Left ventricle myocardium superior (tissue), 1 donor: ENCODE data around the gene CIB1. TPM values are rescaled to one million over a fixed set of nuclear protein-coding genes. Genes with fewer than 3 reads are reported as not detected.

Source experiments
- ATAC-seq: fragments of 200-7000 bp; cut with Tn5 transposase; one replicate; pipeline ENCODE4 v1.9.1; 2020; ENCODE audit warnings: mild to moderate bottlenecking, moderate library complexity
- DNase-seq: peaks from one replicate; pipeline ENCODE4 v3.0.0-alpha.2; 2020
- intact Hi-C: fragments of 100-400 bp; cut with micrococcal nuclease; formaldehyde crosslinking; loops from one replicate; pipeline ENCODE4 v1.11.0; 2022
- total RNA-seq: library from RNA; stranded (reverse); fragmentation: NEBNext Ultra II Directional; extraction: Animal tissue kit (Norgen Biotek cat#: 25700); gene quantifications from one replicate; pipeline ENCODE4 v1.2.1, GENCODE V29; 2021
- donor health status: DM: no; HTN: yes; CAD: no; lungs with severe emphysema.

CIB1 gene
- total RNA-seq, 1 donor from 2014 or later: 71.7 TPM

DNA sequence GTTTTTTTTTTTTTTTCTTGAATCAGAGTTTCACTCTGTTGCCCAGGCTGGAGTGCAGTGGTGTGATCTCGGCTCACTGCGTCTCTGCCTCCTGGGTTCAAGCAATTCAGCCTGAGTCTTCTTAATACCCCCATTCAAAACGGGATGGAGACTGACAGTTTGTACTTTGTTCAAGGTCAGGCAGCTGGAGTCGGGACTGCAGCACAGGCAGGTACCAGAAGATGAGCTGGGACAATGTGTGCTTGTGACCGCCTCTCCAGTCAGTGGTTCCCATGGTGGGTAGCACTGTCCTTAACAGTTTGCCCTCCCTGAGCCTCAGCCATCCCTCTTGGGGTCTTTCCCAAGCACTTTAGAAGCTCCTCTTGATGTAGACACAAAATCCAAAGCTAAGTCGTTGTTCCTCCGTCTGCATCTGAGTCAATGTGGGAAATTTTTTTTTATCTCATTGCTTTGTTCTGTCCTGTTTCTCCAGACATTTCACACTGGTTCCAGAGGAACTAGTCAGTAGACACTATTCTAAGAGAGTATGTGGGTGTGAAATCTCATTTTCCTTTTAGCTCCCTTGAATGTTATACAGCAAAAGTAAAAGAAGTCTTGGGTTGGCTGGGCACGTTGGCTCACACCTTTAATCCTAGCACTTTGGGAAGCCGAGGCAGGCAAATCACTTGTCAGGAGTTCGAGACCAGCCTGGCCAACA lies 10.3 kb upstream of the CIB1 start:
- intact Hi-C loops: no loop called here
- ATAC-seq: no peak
- no peak for DNase-seq

DNA sequence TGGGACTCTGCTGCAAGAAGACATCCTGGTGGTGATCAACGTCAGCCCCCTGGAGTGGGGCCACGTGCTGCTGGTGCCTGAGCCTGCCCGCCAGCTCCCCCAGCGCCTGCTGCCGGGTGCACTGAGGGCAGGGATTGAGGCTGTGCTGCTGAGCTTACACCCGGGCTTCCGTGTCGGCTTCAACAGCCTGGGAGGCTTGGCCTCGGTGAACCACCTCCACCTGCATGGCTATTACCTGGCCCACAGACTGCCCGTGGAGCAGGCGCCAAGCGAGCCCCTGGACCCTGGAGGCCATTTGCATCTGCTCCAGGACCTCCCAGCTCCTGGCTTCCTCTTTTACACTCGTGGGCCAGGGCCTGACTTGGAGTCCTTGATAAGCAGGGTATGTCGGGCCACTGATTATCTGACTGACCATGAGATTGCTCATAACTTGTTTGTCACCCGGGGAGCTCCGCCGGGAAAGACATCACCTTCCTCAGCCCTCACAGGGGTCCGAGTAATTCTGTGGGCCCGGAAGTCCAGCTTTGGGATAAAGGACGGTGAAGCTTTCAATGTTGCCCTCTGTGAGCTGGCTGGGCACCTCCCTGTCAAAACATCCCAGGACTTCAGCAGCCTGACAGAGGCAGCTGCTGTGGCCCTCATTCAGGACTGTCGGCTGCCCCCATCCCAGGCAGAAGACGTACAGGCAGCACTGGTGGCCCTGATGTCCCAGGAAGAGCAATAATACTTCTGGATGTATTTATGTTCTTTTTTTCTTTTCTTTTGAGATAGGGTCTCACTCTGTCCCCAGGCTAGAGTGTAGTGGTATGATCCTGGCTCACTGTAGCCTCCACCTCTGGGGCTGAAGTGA lies 7.8 kb upstream of the CIB1 start:
- ATAC-seq (peak; percentile 81), DNase-seq (peak; percentile 68)
- intact Hi-C loops: no loop called here

DNA sequence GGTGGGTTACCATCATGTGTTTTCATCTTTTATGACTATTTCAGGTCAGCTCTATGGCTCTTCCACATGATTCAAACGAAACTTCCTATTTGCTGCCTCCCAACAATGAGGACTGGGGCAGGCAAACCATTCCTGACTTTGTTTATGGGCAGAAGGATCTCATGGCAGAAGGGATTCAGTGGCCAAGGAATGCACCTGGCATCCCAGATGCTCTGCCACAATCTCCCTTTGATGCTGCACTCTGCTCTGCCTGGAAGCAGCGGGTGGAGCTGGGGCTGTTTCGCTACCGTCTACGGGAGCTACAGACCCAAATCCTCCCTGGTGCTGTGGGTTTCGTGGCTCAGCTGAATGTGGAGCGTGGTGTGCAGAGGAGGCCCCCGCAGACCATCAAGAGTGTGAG lies 7.1 kb upstream of the CIB1 start:
- intact Hi-C loops: no loop called here
- ATAC-seq (no peak), DNase-seq (no peak)

DNA sequence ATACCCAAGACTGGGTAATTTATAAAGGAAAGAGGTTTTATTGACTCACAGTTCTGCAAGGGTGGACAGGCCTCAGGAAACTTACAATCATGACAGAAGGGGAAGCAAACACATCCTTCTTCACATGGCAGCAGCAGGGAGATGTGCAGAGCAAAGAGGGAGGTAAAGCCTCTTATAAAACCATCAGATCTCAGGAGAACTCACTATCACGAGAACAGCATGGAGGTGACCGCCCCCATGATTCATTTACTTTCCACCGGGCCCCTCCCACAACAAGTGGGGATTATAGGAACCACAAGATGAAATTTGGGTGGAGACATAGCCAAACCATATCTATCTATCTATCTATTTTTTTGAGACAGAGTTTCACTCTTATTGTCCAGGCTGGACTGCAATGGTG lies 5.6 kb upstream of the CIB1 start:
- DNase-seq (no peak), ATAC-seq (no peak)
- intact Hi-C loops: no loop called here

DNA sequence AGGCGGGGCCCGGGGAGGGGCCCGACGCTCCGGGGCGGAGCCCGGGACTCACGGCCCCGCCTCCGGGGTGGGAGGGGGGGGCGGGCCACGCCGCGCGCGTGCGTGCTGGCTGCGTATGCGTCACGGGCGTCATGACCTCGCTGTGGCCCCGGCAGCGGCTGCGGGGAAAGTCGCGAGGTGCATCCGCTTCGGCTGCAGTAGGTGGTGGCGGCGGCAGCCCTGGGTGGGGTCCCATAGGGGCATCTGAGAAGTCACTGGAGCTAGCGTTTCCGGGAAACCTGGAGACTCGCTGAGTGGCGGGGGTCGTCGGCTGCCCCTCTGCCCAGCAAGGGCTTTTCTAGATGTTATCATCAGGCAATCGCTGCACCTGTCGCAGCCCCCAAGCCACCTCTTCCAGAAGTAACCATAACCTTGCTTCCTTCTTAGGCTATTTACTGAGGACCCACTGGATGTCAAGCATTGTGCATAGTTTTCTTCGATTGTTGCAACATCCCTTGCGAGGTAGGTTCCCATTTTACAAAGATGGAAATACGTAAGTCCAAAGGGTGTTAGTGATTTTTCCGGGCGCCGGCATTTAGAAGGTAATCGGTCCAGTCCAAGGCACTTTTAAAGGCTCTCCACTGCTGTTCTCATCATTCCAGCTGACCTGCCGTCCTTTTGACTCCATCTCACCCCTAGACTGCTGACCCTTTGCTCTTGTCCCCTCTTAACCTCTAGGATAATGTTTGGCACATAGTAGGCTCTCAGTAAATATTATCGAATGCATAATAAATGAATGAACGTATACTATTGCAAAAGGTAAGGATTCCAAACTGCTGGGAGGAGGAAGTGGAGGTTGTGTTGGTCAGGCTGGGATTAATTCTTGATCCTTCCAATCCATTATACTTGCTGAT lies 601 bp upstream of the CIB1 start, which contains the start of gene GDPGP1:
GDPGP1 (plus strand) TSS at position 114 of the 893 bp plus-strand sequence. CDS start 6,700 bp downstream, outside the sequence.
- intact Hi-C loops: no loop called here
- ATAC-seq (no peak), DNase-seq (no peak)

DNA sequence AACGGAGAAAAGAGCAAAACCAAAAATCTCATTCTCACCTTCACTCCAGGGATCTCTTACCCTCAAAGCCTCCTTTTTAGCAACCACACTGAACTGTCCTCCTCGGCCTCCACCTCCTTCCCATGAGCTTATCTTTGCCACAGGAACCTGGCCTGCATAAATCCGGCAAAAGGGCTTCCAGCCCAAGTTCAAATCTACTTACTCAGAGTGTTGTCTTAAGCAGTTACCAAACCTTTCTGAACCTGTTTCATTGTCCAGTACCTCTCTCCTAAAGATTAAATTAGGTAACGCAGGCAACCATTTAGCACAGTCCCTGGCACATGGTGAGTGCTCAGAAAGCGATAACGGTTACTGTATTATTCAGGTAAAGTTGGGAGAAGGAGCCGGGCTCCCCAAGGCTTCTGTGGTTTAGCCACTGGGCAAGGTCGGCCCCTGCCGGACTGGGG lies 777 bp downstream of the CIB1 start:
- intact Hi-C loops: no loop called here
- no peak for DNase-seq
- no peak for ATAC-seq

DNA sequence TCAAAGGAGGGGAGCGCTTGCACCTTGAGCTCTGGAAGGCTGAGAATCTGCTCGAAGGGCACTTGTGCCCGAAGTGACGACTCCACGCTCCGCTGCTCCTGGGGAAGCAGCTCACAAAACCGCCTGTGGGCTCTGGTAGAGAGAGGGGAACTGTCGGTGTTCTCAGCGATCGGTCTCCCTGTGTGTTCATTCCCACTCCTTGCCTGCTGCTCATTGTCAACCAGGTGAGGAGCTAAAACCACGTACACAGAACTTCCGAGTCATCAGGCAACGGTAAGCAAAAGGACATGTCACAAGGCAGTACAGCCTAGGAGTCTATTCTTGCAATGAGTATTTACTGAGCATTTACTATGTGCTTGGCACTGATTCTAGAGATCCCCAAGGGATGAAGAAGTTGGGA lies 1.5 kb downstream of the CIB1 start:
- intact Hi-C loops: no loop called here
- ATAC-seq (no peak), DNase-seq (no peak)

DNA sequence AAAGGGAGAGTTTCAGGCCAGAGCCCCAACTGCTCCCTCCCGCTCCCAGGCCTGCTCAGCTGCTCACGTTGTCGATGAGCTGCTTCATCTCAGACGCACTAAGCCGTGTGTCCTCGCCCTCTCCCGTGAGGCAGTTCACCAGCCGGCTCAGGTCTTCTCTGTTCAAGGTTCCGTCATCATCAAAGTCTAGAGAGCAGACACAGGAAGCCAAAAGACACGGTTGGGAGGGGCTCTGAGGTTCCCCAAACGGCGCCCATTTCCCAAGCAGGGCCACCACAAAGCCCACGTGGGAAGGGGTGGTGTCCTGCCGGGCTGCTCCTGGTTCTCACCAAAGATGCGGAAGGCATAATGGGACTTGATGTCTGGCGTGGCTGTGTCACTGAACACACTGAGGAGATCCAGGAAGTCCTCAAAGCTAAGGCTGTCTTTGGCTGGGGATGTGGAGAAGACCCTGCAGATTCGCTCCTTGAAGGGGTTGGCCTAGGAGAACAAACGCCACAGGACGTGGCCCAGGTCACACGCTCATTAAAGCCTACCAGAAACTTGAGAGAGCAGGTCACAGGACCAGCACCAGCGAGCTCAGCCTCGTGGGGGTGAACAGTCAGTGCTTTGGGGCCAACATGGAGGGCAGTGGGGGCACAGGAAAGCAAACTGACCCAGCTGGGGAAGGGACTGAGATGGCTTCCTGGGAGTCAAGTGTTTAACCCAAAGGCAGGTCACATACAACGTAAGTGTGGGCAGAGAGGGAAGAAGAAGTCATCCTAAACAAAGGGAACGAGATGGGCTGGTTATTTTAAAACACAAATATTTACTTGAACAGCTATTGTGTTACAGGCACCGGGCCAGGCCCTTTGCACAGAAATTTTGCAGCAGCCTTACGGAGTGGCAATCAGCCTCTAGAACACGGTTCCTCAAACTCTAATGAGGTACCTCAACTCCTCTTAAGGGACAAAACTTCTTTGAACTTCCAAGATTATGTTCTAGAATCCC lies 2.4 kb downstream of the CIB1 start:
- DNase-seq (no peak), ATAC-seq (no peak)
- intact Hi-C loops: no loop called here

DNA sequence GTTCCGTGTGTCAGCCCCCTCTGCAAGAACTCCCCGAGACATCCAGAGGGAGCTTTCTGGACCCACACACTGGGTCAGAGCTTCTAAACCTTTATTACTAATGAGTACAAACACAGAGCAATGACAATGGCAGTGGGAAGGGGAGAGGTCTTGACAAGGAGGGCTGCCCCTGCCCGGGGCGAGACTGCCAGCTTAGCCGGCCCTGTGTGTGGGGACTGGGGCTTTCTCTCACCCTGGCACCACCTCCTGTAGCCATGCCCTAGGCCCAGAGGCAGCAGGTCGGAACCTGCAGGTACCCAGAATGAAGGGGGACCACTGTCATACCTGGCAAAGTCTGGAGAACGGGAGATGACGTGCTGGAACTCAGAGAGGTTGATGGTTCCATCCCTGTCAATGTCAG lies 3.1 kb downstream of the CIB1 start:
- intact Hi-C loops: no loop called here
- no peak for ATAC-seq
- no peak for DNase-seq

DNA sequence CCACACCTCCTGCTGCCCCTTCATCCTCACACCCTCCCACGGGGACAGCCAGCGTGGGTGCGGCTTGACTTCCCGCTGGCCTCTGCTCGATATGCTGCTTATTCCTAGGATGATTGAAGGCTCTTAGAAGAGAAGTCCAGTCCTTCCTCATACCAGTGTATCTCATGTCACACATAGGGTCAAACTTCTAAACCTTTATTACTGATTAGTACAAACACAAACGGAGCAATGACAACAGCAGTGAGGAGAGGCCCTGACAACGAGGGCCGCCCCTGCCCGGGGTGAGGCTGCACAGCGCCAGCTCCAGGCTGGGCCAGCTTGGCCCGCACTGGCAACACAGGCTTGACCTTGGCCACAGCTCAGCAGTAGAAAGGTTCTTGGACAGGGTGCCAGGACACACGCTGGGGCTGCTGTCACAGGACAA lies 3.7 kb downstream of the CIB1 start:
- DNase-seq (peak; percentile 80), ATAC-seq (peak; percentile 50)
- intact Hi-C loops: no loop called here

DNA sequence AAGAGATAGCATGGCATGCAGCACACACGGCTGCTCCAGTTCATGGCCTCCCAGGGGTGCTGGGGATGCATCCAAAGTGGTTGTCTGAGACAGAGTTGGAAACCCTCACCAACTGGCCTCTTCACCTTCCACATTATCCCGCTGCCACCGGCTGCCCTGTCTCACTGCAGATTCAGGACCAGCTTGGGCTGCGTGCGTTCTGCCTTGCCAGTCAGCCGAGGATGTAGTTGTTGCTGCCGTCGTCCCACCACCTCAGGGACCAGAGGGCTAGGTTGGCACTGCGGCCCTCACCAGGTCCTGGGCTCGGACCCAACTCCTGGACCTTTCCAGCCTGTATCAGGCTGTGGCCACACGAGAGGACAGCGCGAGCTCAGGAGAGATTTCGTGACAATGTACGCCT lies 4.8 kb downstream of the CIB1 start:
- DNase-seq (no peak), ATAC-seq (no peak)
- intact Hi-C loops: no loop called here

DNA sequence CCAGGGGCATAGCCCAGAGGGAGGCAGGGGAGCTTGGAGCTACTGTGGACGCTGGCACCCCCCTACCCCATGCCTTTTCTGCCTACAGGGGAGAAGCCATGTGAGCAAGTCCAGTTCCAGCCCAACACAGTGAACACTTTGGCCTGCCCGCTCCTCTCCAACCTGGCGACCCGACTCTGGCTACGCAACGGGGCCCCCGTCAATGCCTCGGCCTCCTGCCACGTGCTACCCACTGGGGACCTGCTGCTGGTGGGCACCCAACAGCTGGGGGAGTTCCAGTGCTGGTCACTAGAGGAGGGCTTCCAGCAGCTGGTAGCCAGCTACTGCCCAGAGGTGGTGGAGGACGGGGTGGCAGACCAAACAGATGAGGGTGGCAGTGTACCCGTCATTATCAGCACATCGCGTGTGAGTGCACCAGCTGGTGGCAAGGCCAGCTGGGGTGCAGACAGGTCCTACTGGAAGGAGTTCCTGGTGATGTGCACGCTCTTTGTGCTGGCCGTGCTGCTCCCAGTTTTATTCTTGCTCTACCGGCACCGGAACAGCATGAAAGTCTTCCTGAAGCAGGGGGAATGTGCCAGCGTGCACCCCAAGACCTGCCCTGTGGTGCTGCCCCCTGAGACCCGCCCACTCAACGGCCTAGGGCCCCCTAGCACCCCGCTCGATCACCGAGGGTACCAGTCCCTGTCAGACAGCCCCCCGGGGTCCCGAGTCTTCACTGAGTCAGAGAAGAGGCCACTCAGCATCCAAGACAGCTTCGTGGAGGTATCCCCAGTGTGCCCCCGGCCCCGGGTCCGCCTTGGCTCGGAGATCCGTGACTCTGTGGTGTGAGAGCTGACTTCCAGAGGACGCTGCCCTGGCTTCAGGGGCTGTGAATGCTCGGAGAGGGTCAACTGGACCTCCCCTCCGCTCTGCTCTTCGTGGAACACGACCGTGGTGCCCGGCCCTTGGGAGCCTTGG lies 5.6 kb downstream of the CIB1 start:
- intact Hi-C loops: no loop called here

DNA sequence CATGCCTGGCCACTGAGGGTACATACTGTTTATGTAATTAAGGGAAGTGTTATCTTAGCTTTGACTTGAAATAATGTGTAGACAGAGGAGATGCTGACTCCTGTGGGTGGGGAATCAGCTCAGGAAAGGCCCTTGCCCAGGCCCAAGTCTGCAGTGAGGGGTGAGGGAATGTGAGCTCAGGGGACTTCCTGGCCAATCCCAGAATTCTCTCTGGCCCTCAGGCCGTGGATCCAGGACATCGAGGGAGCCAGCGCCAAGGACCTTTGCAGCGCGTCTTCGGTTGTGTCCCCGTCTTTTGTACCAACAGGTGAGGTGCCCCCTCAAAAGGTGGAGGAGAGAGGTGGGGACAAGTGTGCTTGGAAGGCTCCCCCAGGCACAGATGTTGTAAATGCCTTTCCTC lies 6.4 kb downstream of the CIB1 start:
- ATAC-seq (no peak), DNase-seq (no peak)
- intact Hi-C loops: no loop called here

More for the DNA sequence above, 5.6 kb downstream of the CIB1 start:
- ATAC-seq (no peak), DNase-seq (no peak)

DNA sequence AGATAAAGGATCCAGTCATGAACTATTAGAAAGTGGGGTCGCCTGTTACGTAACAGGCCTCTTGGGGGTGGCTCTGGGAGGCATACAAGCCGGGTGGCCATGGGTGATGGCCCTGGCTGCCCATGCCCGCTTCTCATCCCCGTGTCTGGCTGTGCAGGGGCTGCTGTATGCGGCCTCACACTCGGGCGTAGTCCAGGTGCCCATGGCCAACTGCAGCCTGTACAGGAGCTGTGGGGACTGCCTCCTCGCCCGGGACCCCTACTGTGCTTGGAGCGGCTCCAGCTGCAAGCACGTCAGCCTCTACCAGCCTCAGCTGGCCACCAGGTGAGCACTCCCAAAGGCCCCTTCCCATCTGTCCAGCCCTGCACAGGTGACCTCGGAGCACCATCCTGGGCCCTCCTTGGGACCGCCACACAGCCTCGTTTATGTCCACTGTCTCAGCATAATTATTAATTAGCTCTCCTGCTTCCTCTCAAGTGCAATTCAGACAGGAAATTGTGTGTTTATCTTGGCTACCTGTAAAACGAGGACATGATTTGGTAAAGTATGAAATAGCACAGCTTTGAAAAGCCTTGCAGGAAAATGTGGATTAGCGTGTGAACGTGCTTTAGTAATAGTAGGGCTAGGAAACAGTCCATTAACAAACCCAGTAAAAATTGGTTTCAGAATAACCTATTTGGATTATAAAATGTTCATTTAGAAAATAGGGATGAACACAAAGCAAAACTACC lies 8.1 kb downstream of the CIB1 start:
- intact Hi-C loops: no loop called here
- ATAC-seq (no peak), DNase-seq (no peak)

DNA sequence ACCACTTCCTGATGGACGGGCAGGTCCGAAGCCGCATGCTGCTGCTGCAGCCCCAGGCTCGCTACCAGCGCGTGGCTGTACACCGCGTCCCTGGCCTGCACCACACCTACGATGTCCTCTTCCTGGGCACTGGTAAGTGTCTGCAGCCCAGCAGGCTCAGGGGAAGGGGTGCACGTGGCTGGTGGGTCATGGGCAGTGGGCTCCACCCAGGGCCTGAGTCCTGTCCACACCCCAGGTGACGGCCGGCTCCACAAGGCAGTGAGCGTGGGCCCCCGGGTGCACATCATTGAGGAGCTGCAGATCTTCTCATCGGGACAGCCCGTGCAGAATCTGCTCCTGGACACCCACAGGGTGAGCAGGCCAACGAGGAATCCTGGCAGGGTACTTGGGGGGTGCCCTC lies 8.7 kb downstream of the CIB1 start:
- DNase-seq: no peak
- intact Hi-C loops: no loop called here

DNA sequence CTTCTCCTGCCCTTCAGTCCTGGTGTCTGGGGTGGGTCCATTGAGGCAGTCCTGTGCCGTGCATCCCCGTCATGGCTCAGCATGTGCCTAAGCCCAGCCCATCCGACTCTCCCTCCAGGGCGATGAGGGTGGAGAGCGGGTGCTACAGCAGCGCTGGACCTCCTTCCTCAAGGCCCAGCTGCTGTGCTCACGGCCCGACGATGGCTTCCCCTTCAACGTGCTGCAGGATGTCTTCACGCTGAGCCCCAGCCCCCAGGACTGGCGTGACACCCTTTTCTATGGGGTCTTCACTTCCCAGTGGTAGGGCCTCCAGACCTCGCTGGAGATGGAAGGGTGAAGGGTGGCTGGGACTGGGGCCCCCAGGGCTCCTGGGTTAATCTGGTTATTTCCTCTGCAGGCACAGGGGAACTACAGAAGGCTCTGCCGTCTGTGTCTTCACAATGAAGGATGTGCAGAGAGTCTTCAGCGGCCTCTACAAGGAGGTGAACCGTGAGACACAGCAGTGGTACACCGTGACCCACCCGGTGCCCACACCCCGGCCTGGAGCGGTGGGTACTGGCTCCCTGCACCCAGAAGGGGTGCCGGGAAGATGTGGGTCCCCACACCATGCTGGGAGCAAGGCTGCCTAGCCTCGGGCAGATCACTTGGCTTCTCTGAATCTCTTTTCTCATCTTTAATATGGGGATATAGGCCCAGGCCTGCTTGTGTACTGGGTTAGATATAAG lies 10.1 kb downstream of the CIB1 start:
- intact Hi-C loops: no loop called here
- no peak for ATAC-seq
- no peak for DNase-seq

More for the DNA sequence above, 8.7 kb downstream of the CIB1 start:
- no peak for ATAC-seq
